NCI-H345 treated with DMSO at 0.1 percent for 48 hours (cell line): ENCODE data around the gene GNGT2.
"Not testable (repeated sequence)": the region's sequence is repeated elsewhere in the genome, so short reads cannot be mapped to it uniquely, and the experiment has no call there.

ENCODE experiments used
- DNase-seq: peaks from one replicate; lab custom pipeline; 2025; ENCODE audit not compliant: unreplicated experiment; lab: John Stamatoyannopoulos, UW

The GNGT2 gene

GRCh38 chr17:49213399-49213798 lies 3.0 kb upstream of the GNGT2 start:
- no peak for DNase-seq

- DNase-seq: no peak
Measured at GRCh38 chr17:49209061-49209571, 1.3 kb downstream of the GNGT2 start.

- no peak for DNase-seq
Measured at GRCh38 chr17:49204516-49204915, 5.9 kb downstream of the GNGT2 start.

GRCh38 chr17:49203796-49204195 lies 6.6 kb downstream of the GNGT2 start:
- DNase-seq: no peak

- no peak for DNase-seq
Measured at GRCh38 chr17:49201481-49201927, 8.9 kb downstream of the GNGT2 start.

GRCh38 chr17:49200423-49201083 lies 9.8 kb downstream of the GNGT2 start:
- no peak for DNase-seq

GRCh38 chr17:49198211-49198610 lies 12.2 kb downstream of the GNGT2 start:
- no peak for DNase-seq

- DNase-seq: no peak
Measured at GRCh38 chr17:49197346-49197998, 12.9 kb downstream of the GNGT2 start.

- DNase-seq: no peak
Measured at GRCh38 chr17:49196520-49196919, 13.9 kb downstream of the GNGT2 start.

GRCh38 chr17:49195751-49196150 lies 14.6 kb downstream of the GNGT2 start:
- no peak for DNase-seq

GRCh38 chr17:49194297-49194607 lies 16.1 kb downstream of the GNGT2 start:
- no peak for DNase-seq

GRCh38 chr17:49193513-49194296 lies 16.7 kb downstream of the GNGT2 start:
- no peak for DNase-seq

GRCh38 chr17:49191917-49192741 lies 18.2 kb downstream of the GNGT2 start:
- peak; percentile 52 for DNase-seq

- no peak for DNase-seq
Measured at GRCh38 chr17:49191409-49191916, 18.9 kb downstream of the GNGT2 start.

- no peak for DNase-seq
Measured at GRCh38 chr17:49190932-49191331, 19.4 kb downstream of the GNGT2 start.

GRCh38 chr17:49187301-49187700 lies 23.1 kb downstream of the GNGT2 start:
- no peak for DNase-seq

GRCh38 chr17:49185381-49185780 lies 25.0 kb downstream of the GNGT2 start:
- DNase-seq: not testable (repeated sequence)

- not testable (repeated sequence) for DNase-seq
Measured at GRCh38 chr17:49184522-49184921, 25.9 kb downstream of the GNGT2 start.

GRCh38 chr17:49183801-49184200 lies 26.6 kb downstream of the GNGT2 start:
- DNase-seq: no peak

GRCh38 chr17:49183341-49183740 lies 27.0 kb downstream of the GNGT2 start:
- DNase-seq: no peak
